Kidney epithelial cell (primary cell): Measurements from ENCODE around the gene SCG2. TPM values are rescaled to one million over a fixed set of nuclear protein-coding genes. Genes with fewer than 3 reads are reported as not detected.

Source experiments
- DNase-seq: peaks from one replicate; pipeline ENCODE4 v3.0.0-alpha.2; 2010; ENCODE audit warnings: low read depth
- H3K27me3 ChIP-seq: 2 replicates; pipeline ENCODE4 v1.6.0; 2011; ENCODE audit warnings: low read length; ENCODE audit not compliant: control insufficient read depth, insufficient read depth
- H3K36me3 ChIP-seq: 2 replicates; pipeline ENCODE4 v1.5.1; 2011; ENCODE audit warnings: low read length; ENCODE audit not compliant: control insufficient read depth, insufficient read depth
- H3K4me3 ChIP-seq: 2 replicates; pipeline ENCODE4 v1.5.1; 2011; ENCODE audit warnings: low read depth, mild to moderate bottlenecking, control low read depth, low read length
- CTCF ChIP-seq: IDR thresholded peaks from 2 replicates; pipeline ENCODE4 v1.5.1; 2011; ENCODE audit warnings: mild to moderate bottlenecking, moderate library complexity, low read length, control low read depth, inconsistent platforms; ENCODE audit not compliant: insufficient read depth, poor library complexity, severe bottlenecking
- total RNA-seq: library from RNA; depleted of rRNA; stranded (reverse); fragments of >200 nt; gene quantifications from 2 replicates; pipeline ENCODE4 v1.2.3, GENCODE V29; 2015

Gene SCG2
- total RNA-seq, 1 donor from 2014 or later = 0.08 TPM

GRCh38 chr2:223549215-223549614 is 52.9 kb downstream of the SCG2 start:
- no peaks in the 10 kb centered on the region for H3K27me3 ChIP-seq
- TF ChIP-seq CTCF = no peak
- DNase-seq = peak; percentile 66
- no peak overlapping the region for H3K4me3 ChIP-seq
- H3K36me3 ChIP-seq = no peaks in the 10 kb centered on the region

DNA sequence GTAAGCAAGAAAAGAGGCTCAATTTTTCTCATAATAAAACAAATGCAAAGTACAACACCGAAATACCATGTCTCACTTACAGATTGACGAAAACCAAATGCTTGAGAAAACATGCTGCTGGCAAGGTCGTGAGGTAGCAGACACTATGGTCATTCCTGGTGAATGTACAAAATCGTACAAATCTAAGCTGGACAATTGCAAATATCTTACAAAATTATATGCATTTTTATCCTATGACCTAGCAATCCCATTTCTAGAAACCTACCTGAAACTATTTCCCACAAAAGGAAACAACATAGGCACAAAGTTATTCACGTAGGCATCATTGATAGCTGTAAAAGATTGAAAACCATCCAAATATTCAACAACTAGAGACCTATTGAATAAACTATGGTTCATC is 54.0 kb downstream of the SCG2 start:
- no peak overlapping the region for H3K4me3 ChIP-seq

More for the DNA sequence above, 54.0 kb downstream of the SCG2 start:
- DNase-seq = no peak
- no peaks in the 10 kb centered on the region for H3K27me3 ChIP-seq
- no peak for TF ChIP-seq CTCF
- no peaks in the 10 kb centered on the region for H3K36me3 ChIP-seq

Other genes starting within 250 kb of the SCG2 start
- gene AP1S3, start 235.2 kb upstream of the SCG2 start, total RNA-seq = 21.4 and 22.4 TPM in 2 replicates